ENCODE measurements around the gene GARIN1A. TPM values are rescaled to one million over a fixed set of nuclear protein-coding genes. Genes with fewer than 3 reads are reported as not detected.

GARIN1A gene
- total RNA-seq, 1 experiment from 2014 or later = 0.91 TPM

GRCh38 chr7:128673571-128673970 is 1.5 kb downstream of the GARIN1A start:
- Histone ChIP-seq H3K9me3 (ENCODE audit: low read length) (no peaks in the 10 kb centered on the region), H3K4me1 (ENCODE audit: insufficient read depth, low read length) (no peaks in the 10 kb centered on the region), H3K4me3 (ENCODE audit: low read length) (no peak overlapping the region), H2AFZ (ENCODE audit: low read length) (no peak overlapping the region), H3K4me2 (ENCODE audit: low read length) (no peak overlapping the region), H3K27ac (ENCODE audit: low read length) (no peak overlapping the region), H3K36me3 (ENCODE audit: low read depth, low read length) (no peaks in the 10 kb centered on the region), H3K9ac (ENCODE audit: low read length) (no peak overlapping the region), H4K20me1 (ENCODE audit: low read length) (no peaks in the 10 kb centered on the region), H3K9me2 (replicated peaks; ENCODE audit: low read length) (no peaks in the 10 kb centered on the region), H3K27me3 (ENCODE audit: low read length) (no peaks in the 10 kb centered on the region), H3K79me2 (ENCODE audit: low read length) (no peaks in the 10 kb centered on the region), H3F3A (ENCODE audit: low read length, unreplicated experiment) (no peaks in the 10 kb centered on the region)
- intact Hi-C loops (cut with micrococcal nuclease) = no loop called here
- DNase-seq = no peak
- TF ChIP-seq EZH2phosphoT487 (IDR thresholded peaks at IDR 0.05; ENCODE audit: borderline replicate concordance, low read length) (no peak), EZH2 (IDR thresholded peaks at IDR 0.05; ENCODE audit: low read length, unreplicated experiment) (no peak)
- TF ChIP-seq, protein P1, sequence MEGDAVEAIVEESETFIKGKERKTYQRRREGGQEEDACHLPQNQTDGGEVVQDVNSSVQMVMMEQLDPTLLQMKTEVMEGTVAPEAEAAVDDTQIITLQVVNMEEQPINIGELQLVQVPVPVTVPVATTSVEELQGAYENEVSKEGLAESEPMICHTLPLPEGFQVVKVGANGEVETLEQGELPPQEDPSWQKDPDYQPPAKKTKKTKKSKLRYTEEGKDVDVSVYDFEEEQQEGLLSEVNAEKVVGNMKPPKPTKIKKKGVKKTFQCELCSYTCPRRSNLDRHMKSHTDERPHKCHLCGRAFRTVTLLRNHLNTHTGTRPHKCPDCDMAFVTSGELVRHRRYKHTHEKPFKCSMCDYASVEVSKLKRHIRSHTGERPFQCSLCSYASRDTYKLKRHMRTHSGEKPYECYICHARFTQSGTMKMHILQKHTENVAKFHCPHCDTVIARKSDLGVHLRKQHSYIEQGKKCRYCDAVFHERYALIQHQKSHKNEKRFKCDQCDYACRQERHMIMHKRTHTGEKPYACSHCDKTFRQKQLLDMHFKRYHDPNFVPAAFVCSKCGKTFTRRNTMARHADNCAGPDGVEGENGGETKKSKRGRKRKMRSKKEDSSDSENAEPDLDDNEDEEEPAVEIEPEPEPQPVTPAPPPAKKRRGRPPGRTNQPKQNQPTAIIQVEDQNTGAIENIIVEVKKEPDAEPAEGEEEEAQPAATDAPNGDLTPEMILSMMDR (conservative IDR thresholded peaks at IDR 0.05; ENCODE audit: low read depth, low read length) = no peak
- ChIA-PET CTCF (no interaction called here), POLR2A (ENCODE audit: unreplicated experiment) (no interaction called here)
- no TSS peak for BruUV-seq (replicated peaks)
- no peak for ATAC-seq

DNA sequence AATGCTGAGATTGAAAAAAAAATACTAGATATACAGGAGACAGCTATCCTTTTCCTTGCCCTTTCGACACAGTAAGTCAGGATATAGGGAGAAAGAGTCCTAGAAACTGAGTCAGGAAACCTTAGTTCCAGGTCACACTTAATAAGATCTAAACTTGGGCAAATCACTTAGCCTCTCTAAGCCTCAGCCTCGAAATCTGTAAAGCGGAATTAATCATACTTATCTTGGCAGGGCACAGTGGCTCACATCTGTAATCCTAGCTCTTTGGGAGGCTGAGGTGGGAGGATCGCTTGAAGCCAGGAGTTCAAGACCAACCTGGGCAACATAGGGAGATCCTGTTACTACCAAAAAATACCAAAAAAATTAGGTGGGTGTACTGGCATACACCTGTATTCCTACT is 4.6 kb downstream of the GARIN1A start:
- Histone ChIP-seq H3K9me3 (ENCODE audit: low read length) (no peaks in the 10 kb centered on the region), H3K36me3 (ENCODE audit: low read depth, low read length) (no peaks in the 10 kb centered on the region), H3F3A (ENCODE audit: low read length, unreplicated experiment) (no peaks in the 10 kb centered on the region), H3K4me1 (ENCODE audit: insufficient read depth, low read length) (no peaks in the 10 kb centered on the region), H3K79me2 (ENCODE audit: low read length) (no peaks in the 10 kb centered on the region), H3K27ac (ENCODE audit: low read length) (no peak overlapping the region), H3K4me2 (ENCODE audit: low read length) (no peak overlapping the region), H3K27me3 (ENCODE audit: low read length) (no peaks in the 10 kb centered on the region), H3K9ac (ENCODE audit: low read length) (no peak overlapping the region), H3K9me2 (replicated peaks; ENCODE audit: low read length) (no peaks in the 10 kb centered on the region), H3K4me3 (ENCODE audit: low read length) (no peak overlapping the region), H4K20me1 (ENCODE audit: low read length) (no peaks in the 10 kb centered on the region), H2AFZ (ENCODE audit: low read length) (no peak overlapping the region)
- ATAC-seq = no peak
- CTCF ChIA-PET = no interaction called here
- POLR2A ChIA-PET (ENCODE audit: unreplicated experiment) = no interaction called here
- intact Hi-C loops (cut with micrococcal nuclease) = no loop called here
- no peak for DNase-seq
- BruUV-seq (replicated peaks) = no TSS peak
- TF ChIP-seq EZH2phosphoT487 (IDR thresholded peaks at IDR 0.05; ENCODE audit: borderline replicate concordance, low read length) = no peak
- TF ChIP-seq EZH2 (IDR thresholded peaks at IDR 0.05; ENCODE audit: low read length, unreplicated experiment) = no peak
- TF ChIP-seq, protein P1 (conservative IDR thresholded peaks at IDR 0.05; ENCODE audit: low read depth, low read length) = no peak

- Histone ChIP-seq H3K27ac (ENCODE audit: low read length) (no peak overlapping the region), H3K36me3 (ENCODE audit: low read depth, low read length) (no peaks in the 10 kb centered on the region), H2AFZ (ENCODE audit: low read length) (no peak overlapping the region), H3K4me3 (ENCODE audit: low read length) (no peak overlapping the region), H3K9me2 (replicated peaks; ENCODE audit: low read length) (no peaks in the 10 kb centered on the region), H3K9me3 (ENCODE audit: low read length) (no peaks in the 10 kb centered on the region), H3K9ac (ENCODE audit: low read length) (no peak overlapping the region), H4K20me1 (ENCODE audit: low read length) (no peaks in the 10 kb centered on the region), H3K4me2 (ENCODE audit: low read length) (no peak overlapping the region), H3K27me3 (ENCODE audit: low read length) (no peaks in the 10 kb centered on the region), H3F3A (ENCODE audit: low read length, unreplicated experiment) (no peaks in the 10 kb centered on the region), H3K4me1 (ENCODE audit: insufficient read depth, low read length) (no peaks in the 10 kb centered on the region), H3K79me2 (ENCODE audit: low read length) (no peaks in the 10 kb centered on the region)
- no peak for ATAC-seq
- no TSS peak for BruUV-seq (replicated peaks)
- CTCF ChIA-PET = no interaction called here
- DNase-seq = no peak
- POLR2A ChIA-PET (ENCODE audit: unreplicated experiment) = no interaction called here
- intact Hi-C loops (cut with micrococcal nuclease) = no loop called here
- TF ChIP-seq EZH2 (IDR thresholded peaks at IDR 0.05; ENCODE audit: low read length, unreplicated experiment) (no peak), EZH2phosphoT487 (IDR thresholded peaks at IDR 0.05; ENCODE audit: borderline replicate concordance, low read length) (no peak)
- TF ChIP-seq, protein P1 (conservative IDR thresholded peaks at IDR 0.05; ENCODE audit: low read depth, low read length) = no peak
Observed at GRCh38 chr7:128679920-128680319, 7.8 kb downstream of the GARIN1A start.

Data from PC-3 (cell line).